Endothelial cell of umbilical vein (primary cell): Measurements from ENCODE around the gene DPM2.

Experiments
- CTCF ChIP-seq, 2 donors: IDR thresholded peaks; 1 replicate in 1 of 2; 2 replicates in 1 of 2; pipeline ENCODE4 v1.5.1; 2011; ENCODE audit warnings: low read length in 2 of 2, mild to moderate bottlenecking in 2 of 2, moderate library complexity in 2 of 2, control low read depth in 1 of 2, inconsistent platforms in 1 of 2, low read depth in 1 of 2; ENCODE audit not compliant: insufficient read depth in 1 of 2; ENCODE audit errors: extremely low read depth in 1 of 2
- JUN ChIP-seq: IDR thresholded peaks from 2 replicates; pipeline ENCODE4 v1.6.1; 2011; ENCODE audit warnings: borderline replicate concordance, low read depth; ENCODE audit not compliant: insufficient read length, insufficient read depth
- MAX ChIP-seq: IDR thresholded peaks from 2 replicates; pipeline ENCODE4 v1.6.1; 2011; ENCODE audit not compliant: insufficient read depth, insufficient read length
- POLR2A ChIP-seq: IDR thresholded peaks from 2 replicates; pipeline ENCODE4 v1.6.1; 2012; ENCODE audit warnings: low read depth, mild to moderate bottlenecking, control low read depth, low read length
- POLR2AphosphoS5 ChIP-seq: IDR thresholded peaks from 2 replicates; pipeline ENCODE4 v1.6.1; 2012; ENCODE audit warnings: low read depth, mild to moderate bottlenecking, control low read depth, low read length, moderate library complexity; ENCODE audit not compliant: insufficient read depth

- TF ChIP-seq POLR2A = no peak
- peak in 1 of 2 donors; percentile 1 for TF ChIP-seq CTCF (IDR thresholded peaks at IDR 0.05; ENCODE audit: extremely low read depth in 1 of 2, insufficient read depth in 1 of 2, low read depth in 1 of 2, low read length in 2 of 2)
- no peak for TF ChIP-seq MAX
- TF ChIP-seq JUN = no peak
- no peak for TF ChIP-seq POLR2AphosphoS5
These were observed 49.9 kb downstream of the DPM2 start for GRCh38 chr9:127887792-127888191.
